GM10847 (cell line): ENCODE data around the gene ALB.

Source experiments
- POLR2A ChIP-seq: IDR thresholded peaks from 2 replicates; pipeline ENCODE4 v1.6.1; 2011; ENCODE audit not compliant: insufficient read length; ENCODE audit errors: extremely low read depth

Gene ALB

DNA sequence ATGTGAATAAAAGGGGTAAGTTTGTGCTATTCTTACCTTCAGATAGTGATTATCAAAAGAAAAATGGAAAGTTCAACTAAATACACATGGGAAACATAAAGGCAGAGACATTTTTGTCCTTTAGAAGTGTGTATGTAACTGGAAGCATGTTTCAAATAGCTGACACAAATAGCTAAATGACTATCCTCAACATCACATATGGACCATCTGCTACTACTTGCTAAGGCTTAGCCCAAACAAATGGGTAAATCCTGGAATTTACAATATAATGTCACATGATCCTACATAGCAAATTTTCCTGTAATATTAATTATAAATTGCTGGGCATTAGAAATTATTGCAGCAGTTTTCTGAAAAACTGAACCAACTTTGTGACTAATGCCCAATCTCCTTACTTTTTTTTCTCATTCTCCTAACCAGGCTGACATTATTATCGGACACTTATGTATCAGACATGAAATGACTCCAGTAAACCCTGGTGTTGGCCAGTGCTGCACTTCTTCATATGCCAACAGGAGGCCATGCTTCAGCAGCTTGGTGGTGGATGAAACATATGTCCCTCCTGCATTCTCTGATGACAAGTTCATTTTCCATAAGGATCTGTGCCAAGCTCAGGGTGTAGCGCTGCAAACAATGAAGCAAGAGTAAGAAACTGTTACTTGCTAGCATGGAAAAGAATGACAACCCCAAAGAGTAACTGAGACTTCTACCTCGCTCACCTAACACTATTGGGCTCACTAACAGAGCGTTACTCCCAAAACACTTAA lies 48.1 kb downstream of the ALB start:
- TF ChIP-seq POLR2A: no peak

DNA sequence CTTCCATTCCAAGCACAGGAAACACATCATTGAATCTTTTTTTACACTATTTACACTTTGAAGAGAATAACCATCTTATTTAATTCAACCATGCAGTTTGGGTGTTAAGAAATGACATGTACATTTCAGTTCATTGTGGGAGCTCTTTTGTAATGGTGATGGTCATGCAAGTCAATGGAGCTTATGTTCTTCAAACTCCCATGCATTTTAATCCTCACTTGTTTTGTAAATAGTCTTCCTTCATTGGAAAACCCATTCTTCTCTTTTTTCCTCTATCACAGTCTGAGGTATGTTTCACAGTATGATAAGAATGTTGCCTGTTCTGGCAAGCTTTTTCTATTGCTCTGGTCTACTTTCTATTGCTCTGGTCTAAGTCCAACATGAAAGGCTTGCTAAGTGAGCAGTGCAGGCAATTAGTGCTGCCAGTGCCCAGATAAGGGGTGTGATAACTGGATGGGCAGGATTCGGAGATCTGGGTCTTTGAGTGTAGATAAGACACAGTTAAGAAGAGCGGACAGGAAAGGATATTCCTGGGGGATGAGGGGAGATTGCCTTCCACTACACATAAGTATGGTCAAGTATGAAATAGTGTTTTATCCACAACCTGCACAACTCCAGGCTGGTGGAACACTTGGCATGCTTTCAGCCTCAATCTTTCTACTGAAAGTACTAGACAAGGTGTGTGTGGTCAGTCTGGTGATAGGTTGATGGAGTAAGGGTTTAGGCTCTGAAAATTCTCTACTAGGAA lies 49.0 kb downstream of the ALB start:
- TF ChIP-seq POLR2A: no peak

DNA sequence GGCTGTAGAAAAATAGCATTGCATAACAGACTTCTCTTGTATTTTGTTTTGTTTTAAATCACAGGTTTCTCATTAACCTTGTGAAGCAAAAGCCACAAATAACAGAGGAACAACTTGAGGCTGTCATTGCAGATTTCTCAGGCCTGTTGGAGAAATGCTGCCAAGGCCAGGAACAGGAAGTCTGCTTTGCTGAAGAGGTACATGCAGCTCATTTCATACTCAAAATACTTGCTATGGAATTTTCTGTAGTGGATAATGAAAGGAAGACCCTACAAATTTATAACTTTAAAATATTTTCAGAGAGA lies 49.6 kb downstream of the ALB start:
- TF ChIP-seq POLR2A: no peak

DNA sequence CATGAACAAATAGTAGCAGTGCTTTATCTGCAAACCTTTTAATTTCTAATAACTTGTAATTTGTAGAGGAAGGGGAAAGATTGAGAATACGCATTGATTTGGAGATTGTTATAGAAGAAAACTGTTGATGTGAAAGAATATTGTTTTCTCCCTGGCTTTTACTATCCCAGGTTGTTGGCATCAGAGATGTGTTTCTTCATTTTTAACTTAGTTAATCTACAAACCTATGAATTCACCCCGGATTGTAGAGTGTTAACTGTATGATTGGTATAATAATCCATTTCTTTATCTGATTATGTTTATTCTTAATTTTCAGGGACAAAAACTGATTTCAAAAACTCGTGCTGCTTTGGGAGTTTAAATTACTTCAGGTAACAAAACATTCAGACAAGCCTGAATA lies 50.8 kb downstream of the ALB start:
- no peak for TF ChIP-seq POLR2A

DNA sequence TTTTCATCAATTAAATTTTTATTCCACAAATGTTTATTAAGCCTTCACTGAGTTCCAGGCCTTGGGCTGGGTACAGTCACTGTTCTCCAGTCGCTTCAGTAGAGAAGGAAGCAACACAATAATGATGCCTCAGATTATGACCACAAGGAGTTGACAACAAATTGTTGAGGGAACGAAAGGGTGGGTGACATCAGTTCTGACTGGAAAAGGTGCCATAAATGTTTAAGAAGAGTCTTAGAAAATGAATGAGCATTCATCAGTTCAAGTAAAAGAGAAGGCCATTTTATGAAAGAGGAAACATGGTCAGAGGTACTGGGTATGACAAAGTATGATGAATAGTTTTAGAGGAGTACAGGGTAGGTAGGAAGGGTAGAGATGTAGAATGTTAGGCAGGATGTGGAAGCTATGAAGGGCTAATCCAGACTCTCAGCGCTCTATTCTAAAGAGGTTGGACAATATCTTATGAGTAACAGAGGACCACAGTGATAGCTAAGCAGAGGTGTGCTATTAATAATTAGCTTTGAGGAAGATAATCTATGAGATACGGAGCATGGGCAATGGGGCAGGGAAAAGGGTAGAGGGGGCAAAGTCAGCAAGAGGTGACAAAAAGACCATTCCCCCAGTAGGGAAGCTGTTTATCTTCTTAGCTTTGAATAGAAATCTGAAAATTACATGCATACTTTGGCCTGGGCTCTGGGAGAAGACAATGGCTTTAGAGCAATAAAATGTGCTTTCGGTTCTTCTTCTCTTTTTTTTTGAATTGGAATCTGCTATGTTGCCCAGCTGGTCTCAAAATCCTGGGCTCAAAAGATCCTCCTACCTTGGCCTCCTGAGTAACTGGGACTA lies 52.3 kb downstream of the ALB start:
- TF ChIP-seq POLR2A: no peak

DNA sequence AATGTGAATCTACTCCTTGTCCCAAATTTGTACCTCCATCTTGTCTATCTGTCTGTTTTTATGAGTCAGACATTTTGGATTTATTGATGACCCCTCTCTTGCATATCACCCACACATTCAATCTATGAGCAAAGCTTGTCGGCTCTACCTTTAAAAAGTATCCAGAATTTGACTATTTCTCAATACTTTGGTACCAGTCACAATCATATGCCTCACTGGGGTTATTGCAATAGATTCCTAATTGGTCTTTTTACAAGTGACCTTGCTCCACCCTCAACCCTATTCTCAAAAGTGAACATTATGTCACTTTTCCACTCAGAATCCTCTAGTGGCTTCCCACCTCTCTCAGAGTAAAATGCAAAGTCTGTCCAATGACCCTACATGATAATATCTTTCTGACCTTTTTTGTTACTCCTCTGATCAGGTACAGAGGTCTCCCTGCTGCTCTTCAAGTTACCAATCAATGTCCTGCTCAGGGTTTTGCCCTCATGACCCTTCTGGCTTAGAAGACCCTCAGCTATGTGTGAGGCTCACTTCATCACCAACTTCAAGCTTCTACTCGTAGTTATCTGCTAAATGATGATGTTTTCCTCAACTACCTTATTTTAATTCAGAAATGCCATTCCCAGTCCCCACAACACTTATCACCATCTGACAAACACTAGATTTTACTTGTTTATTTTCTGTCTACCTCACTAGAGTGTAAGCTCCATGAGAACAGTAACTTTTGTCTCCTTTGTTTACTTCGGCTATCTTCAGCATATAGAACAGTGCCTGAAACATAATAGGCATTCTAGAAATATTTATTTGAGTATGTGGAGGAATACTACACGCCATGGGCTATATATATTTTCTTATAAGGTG lies 54.3 kb downstream of the ALB start:
- TF ChIP-seq POLR2A: no peak

DNA sequence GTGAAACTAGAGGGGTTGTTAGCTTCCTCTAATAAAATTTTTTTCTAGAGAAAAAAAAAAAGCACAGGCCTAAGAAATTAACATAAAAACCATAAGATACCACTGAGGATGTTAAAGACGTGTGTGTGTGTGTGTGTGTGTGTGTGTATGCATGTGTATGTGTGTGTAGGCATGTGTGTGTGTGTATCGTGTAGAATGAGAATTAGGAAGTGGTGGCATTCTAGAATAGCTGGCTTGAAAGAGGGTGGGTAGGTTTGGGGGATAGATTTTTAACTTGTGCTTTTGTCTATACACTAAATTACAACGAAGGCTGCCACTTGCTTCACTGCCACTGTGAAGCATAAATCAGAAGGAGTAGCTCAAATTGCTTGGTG lies 54.9 kb downstream of the ALB start:
- no peak for TF ChIP-seq POLR2A

DNA sequence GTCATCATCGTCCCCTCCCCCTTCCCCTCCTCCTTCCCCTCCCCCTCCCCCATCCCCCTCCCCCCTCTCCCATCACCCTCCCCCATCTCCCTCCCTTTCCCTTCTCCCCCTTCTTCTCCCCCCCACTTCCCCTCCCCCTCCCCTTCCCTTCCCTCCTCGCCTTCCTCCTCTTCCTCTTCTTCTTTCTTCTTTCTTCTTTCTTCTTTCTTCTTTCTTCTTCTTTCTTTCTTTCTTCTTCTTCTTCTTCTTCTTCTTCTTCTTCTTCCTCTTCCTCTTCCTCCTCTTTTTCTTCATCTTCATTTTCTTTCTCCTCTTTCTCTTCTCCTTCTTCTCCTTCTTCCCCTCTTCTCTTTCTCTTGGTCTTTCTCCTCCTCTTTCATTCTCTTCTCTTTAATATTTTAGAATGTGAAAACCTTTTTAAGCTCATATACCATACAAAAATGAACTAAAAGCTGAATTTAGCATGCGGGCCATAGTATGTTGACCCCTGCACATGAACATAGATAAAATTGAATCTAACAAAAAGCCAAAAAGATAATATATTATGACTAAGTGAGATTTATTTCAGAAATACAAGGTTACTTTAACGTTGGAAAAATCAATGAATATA lies 56.9 kb downstream of the ALB start:
- no peak for TF ChIP-seq POLR2A

DNA sequence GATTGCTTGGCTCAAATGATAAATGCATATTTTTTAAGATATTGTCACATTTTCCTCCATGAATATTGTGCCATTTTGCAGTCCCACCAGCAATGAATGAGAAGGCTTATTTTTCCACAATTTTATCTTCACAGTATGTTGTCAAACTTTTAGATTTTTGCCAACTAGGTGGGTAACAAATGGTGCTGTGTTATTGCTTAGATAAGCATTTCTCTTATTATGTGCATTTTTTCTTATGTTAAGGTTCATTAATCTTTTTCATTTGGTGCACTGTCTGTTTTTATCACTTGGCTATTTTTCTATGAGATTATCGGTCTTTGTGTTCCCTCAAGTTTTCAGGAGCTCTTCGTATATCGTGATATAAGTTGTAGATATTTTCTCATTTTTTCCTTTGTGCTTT lies 64.1 kb downstream of the ALB start:
- no peak for TF ChIP-seq POLR2A

DNA sequence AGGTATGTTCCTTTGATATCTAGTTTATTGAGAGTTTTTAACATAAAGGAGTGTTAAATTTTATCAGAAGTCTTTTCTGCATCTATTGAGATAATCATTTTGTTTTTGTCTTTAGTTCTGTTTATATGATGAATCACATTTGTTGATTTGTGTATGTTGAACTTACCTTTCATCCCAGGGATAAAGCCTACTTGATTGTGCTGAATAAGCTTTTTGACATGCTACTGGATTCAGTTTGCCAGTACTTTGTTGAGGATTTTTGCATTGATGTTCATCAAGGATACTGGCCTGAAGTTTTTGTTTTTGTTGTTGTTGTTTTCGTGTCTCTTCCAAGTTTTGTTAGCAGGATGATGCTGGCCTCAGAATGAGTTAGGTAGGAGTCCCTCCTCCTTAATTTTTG lies 66.6 kb downstream of the ALB start:
- no peak for TF ChIP-seq POLR2A
